AG10803 (cell line): ENCODE results near the gene FGF22.
"Not testable (repeated sequence)": the region's sequence is repeated elsewhere in the genome, so short reads cannot be mapped to it uniquely, and the experiment has no call there.

ENCODE experiments used
- DNase-seq: peaks from one replicate; pipeline ENCODE4 v3.0.0; 2010; ENCODE audit warnings: low read depth
- H3K4me3 ChIP-seq: 2 replicates; pipeline ENCODE4 v1.5.1; 2011; ENCODE audit warnings: mild to moderate bottlenecking, low read length, control low read depth
- TF ChIP-seq, protein P1 (sequence below): conservative IDR thresholded peaks from 2 replicates; pipeline ENCODE4 v1.5.1; 2011; ENCODE audit warnings: mild to moderate bottlenecking, low read length, control low read depth, inconsistent platforms

The FGF22 gene

DNA sequence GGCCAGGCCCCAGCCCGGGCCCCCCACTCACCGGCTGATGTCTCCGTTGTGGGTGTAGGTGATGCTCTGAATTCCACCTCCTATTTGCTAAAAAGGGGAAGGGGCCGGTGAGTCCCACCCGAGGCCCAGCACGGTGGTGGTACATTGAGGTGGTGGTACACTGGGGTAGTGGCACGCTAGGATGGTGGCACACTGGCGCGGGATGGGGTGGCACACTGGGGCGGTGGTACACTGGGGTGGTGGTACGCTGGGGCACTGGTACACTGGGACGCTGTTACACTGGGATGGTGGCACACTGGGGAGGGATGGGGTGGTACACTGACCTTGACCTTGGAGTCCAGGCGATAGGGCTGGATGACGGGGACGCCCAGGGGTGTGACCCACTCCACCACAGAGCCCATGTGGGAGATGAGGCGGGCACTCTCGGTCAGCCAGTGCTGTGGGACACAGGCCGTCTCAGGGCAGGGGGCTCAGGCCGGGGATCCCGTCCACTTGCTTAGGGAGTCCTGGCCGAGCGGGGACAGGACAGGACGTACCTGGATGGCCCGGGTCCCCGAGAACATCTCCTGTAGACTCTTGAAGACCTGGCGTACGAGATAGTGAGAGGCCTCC lies 20.9 kb upstream of the FGF22 start:
- no peak for DNase-seq
- TF ChIP-seq, protein P1, sequence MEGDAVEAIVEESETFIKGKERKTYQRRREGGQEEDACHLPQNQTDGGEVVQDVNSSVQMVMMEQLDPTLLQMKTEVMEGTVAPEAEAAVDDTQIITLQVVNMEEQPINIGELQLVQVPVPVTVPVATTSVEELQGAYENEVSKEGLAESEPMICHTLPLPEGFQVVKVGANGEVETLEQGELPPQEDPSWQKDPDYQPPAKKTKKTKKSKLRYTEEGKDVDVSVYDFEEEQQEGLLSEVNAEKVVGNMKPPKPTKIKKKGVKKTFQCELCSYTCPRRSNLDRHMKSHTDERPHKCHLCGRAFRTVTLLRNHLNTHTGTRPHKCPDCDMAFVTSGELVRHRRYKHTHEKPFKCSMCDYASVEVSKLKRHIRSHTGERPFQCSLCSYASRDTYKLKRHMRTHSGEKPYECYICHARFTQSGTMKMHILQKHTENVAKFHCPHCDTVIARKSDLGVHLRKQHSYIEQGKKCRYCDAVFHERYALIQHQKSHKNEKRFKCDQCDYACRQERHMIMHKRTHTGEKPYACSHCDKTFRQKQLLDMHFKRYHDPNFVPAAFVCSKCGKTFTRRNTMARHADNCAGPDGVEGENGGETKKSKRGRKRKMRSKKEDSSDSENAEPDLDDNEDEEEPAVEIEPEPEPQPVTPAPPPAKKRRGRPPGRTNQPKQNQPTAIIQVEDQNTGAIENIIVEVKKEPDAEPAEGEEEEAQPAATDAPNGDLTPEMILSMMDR, result no peak
- H3K4me3 ChIP-seq, result no peak overlapping the region

DNA sequence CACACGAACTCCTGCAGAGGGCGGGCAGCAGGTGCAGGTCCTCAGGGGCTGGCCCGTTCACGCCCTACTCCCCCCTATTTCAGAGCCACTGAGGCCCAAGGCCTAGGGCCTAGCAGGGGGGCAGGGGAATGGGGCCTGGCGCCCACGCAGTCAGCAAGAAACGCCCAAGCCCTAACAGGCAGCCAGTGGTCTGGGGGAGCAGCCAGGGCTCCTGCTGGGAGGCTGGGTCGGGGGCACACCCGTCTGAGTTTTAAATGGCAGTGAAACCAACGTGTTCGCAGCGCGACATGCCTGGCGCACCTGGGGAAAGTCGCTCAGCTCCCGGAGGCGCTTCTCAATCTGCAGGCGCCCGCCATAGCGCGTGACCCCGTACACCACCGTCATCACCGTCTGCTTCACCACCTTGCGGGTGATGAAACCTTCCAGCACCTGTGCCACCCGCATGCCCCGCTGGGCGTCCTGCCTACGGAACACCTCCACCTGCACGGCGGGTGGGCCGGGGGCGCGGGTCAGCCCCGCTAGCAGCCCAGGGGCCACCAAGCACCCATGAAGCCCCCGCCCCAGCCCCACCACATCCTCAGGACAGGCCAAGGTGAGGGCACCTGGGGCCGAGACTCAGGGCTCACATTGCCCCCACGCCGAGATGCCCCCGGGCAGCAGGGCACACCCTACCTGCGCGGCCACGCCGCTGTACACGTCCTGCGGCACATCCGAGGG lies 20.2 kb upstream of the FGF22 start:
- TF ChIP-seq, protein P1, result no peak
- no peak overlapping the region for H3K4me3 ChIP-seq
- no peak for DNase-seq

DNA sequence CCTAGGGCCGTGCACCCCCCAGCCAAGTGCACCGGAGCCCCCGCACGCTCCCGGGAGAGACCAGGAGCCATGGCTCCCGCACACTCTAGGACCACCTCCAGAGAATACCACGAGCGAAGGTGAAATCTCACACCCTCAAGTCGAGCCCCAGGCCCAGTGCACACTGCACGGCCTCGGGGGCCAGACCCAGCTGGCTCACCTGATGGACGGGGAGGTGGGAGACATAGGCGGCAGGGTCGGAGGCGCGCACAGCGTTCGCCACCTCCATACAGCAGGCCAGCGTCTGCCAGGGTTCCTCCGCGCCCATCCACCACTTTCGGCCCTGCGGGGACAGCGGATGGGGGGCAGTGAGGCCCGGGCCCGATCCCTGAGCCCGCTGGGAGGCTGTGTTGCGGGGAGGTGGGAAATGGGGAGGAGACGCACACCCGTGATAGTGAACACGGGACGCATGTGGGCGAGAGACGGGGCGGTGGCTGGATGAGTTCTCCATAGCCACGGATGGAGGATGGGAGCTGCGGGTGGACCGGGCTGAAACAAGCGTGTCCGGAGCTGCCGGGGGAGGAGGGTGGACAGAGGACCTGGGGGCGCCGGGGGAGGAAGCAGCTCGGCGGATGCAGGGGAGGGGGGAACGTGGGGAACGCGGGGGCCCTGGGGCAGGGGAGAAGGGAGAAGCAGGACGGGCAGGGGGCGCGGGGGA lies 19.4 kb upstream of the FGF22 start:
- H3K4me3 ChIP-seq, result no peak overlapping the region
- TF ChIP-seq, protein P1, result no peak
- DNase-seq, result no peak

DNA sequence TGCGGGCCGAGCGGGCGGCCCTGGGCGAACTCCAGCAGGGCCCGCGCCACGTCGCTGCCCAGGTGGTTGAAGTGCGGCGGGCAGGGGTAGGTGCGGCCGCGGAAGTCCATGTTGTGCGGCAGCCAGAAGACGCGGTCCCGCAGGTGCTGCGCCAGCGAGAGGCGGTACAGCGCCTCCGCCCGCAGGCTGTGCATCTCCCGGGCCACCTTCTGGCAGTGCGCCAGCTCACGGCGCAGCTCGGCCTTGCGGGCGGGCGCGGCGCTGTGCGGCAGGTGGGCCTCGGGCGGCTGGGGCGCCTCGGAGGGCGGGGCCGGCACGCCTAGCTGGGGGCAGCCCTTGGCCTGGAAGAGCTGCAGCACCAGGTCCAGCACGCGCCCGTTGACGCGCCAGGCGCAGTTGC lies 18.5 kb upstream of the FGF22 start:
- DNase-seq, H3K4me3 ChIP-seq: not testable (repeated sequence)

DNA sequence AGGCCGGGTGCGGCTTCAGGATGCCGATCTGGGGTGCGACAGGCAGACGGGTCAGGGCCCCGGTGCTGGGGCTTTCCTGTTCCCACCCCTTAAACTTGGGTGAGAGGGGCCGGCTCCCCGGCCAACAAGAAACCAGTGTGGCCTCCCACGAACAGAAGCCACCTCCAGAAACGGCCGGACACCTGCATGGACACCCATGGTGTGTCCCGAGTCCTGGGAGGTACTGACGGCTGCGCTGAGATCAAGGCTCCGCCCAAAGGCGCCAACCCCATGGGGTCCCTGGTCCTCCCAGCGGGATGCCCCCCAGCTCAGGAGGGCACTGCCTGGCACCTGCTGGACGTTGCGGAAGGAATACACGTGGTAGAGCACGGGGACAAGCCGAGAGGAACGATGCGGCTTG lies 17.9 kb upstream of the FGF22 start:
- TF ChIP-seq, protein P1, result no peak
- no peak for DNase-seq
- no peak overlapping the region for H3K4me3 ChIP-seq

DNA sequence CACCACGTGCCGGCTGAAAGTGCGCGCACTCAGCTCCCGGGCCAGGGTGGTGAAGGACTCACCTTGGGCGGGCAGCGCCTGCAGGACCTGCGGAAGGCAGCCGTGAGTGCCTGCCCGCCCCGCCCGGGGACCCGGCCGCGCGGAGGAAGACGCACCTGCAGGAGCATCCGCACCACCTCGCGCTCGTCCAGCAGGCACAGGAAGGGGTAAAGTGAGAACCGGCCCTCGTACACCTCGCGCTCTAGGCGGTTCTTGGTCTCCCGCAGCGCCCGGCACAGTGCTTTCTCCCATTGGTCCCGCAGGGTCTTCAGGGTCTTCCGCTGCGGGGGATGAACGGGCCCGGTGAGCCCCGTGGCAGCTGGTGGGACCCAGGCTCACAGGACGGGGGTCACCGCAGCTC lies 17.0 kb upstream of the FGF22 start:
- TF ChIP-seq, protein P1, result no peak
- no peak for DNase-seq
- no peak overlapping the region for H3K4me3 ChIP-seq

DNA sequence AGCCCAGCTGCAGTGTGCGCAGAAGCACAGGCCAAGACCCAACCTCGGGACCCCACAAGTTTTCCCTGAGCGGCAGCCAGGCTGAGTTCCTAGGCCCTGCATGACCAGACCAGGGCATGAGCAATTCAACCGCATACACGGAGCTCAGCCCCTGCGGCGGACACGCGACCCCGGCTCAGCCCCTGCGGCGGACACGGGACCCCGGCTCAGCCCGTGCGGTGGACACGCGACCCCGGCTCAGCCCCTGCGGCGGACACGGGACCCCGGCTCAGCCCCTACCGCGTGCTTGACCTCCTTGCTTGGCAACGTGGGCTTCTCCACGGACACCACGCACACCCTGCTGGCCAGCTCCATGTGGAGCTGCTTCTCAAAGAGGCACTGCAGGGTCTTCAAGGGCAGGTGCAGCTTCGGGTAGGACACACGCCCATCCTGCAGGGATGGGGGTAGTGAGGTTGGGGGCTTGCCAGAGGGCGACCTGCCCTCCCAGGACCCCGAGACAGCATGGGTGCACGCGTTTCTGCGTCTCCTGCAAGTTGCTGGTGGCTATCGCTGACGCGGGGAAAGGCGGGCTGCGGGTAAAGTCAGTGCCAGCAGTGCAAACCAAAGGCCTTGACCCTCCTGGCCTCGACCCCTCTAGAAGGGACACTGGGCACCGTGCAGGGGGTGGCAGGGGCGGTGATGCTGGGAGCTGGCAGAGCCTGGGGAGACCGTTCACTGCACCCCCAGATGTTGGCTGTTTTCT lies 16.3 kb upstream of the FGF22 start:
- DNase-seq, result no peak
- H3K4me3 ChIP-seq, result no peak overlapping the region
- TF ChIP-seq, protein P1, result no peak
